Upper lobe of left lung (tissue), 4 donors: ENCODE measurements around the gene NUP37.

ENCODE experiments used
- CTCF ChIP-seq, 6 experiments: fragments of 450-650 bp in 4 of 6; fragments of 200-600 bp in 2 of 6; sonication (generic) in 2 of 6; IDR thresholded peaks; one replicate each; pipeline ENCODE4 v1.5.1; 2016 to 2019; ENCODE audit warnings: antibody characterized with exemption in 6 of 6
- EP300 ChIP-seq, 4 donors: sonication (generic); formaldehyde crosslinking; IDR thresholded peaks; one replicate each; pipeline ENCODE4 v1.5.1; 2017; ENCODE audit warnings: antibody characterized with exemption in 4 of 4, control low read depth in 2 of 4
- POLR2A ChIP-seq, 4 donors: fragments of 450-650 bp; IDR thresholded peaks; one replicate each; pipeline ENCODE4 v1.5.1; 2016 to 2017; ENCODE audit warnings: antibody characterized with exemption in 4 of 4, mild to moderate bottlenecking in 2 of 4
- POLR2AphosphoS5 ChIP-seq, 2 donors: sonication (generic); formaldehyde crosslinking; IDR thresholded peaks; one replicate each; pipeline ENCODE4 v1.5.1; 2017; ENCODE audit warnings: antibody characterized with exemption in 2 of 2

- TF ChIP-seq POLR2A (IDR thresholded peaks at IDR 0.05) (no peak), CTCF (IDR thresholded peaks at IDR 0.05) (no peak), POLR2AphosphoS5 (IDR thresholded peaks at IDR 0.05) (no peak), EP300 (IDR thresholded peaks at IDR 0.05) (no peak)
These were observed 43.5 kb upstream of the NUP37 start for GRCh38 chr12:102163383-102163782.
